IMR-90 (cell line): Measurements from ENCODE around the gene YJEFN3. TPM values are rescaled to one million over a fixed set of nuclear protein-coding genes. Genes with fewer than 3 reads are reported as not detected.

ENCODE experiments used
- ATAC-seq: fragments of 200-7000 bp; cut with Tn5 transposase; 2 replicates; pipeline ENCODE4 v1.9.1; 2020; ENCODE audit warnings: low read depth, mild to moderate bottlenecking, moderate library complexity
- BruUV-seq: library from RNA; stranded (reverse); fragments of 400-500 nt; replicated peaks from 2 replicates; lab custom pipeline; 2021; lab: Mats Ljungman, UMichigan
- CTCF ChIA-PET: fragments of 300-600 bp; formaldehyde crosslinking; extraction: SDS; loops from one replicate; lab custom pipeline; 2021; ENCODE audit warnings: antibody characterized with exemption; lab: Yijun Ruan, JAX
- POLR2A ChIA-PET: fragments of 300-600 bp; sonication (Branson Sonifier 250); formaldehyde crosslinking; loops from one replicate; lab custom pipeline; 2022; ENCODE audit warnings: antibody characterized with exemption; ENCODE audit not compliant: unreplicated experiment; lab: Charles Lee
- DNase-seq: peaks from one replicate; pipeline ENCODE4 v3.0.0; 2013
- H2AFZ ChIP-seq: replicated peaks from 2 replicates; pipeline ENCODE3; 2013; ENCODE audit warnings: low read length, mild to moderate bottlenecking; ENCODE audit not compliant: poor library complexity
- H2AK5ac ChIP-seq: 2 replicates; pipeline ENCODE4 v1.6.1; 2013; ENCODE audit warnings: low read depth, low read length, inconsistent platforms
- H2AK9ac ChIP-seq: replicated peaks from 2 replicates; pipeline ENCODE3; 2013; ENCODE audit warnings: mild to moderate bottlenecking, low read depth, low read length, moderate library complexity; ENCODE audit not compliant: poor library complexity
- H2BK120ac ChIP-seq: 2 replicates; pipeline ENCODE4 v1.6.1; 2013; ENCODE audit warnings: low read depth, low read length, inconsistent platforms
- H2BK15ac ChIP-seq: 3 replicates; pipeline ENCODE4 v1.6.1; 2013; ENCODE audit warnings: low read depth, low read length, inconsistent platforms
- H2BK20ac ChIP-seq: 2 replicates; pipeline ENCODE4 v1.6.1; 2013; ENCODE audit warnings: low read depth, mild to moderate bottlenecking, inconsistent platforms, low read length, moderate library complexity
- H2BK5ac ChIP-seq: 2 replicates; pipeline ENCODE4 v1.6.1; 2013; ENCODE audit warnings: mild to moderate bottlenecking, low read depth, low read length, inconsistent platforms; ENCODE audit not compliant: poor library complexity, severe bottlenecking
- H3K14ac ChIP-seq: replicated peaks from 2 replicates; pipeline ENCODE4 v1.6.1; 2013; ENCODE audit warnings: low read depth, low read length, inconsistent platforms
- H3K18ac ChIP-seq: 2 replicates; pipeline ENCODE4 v1.6.1; 2013; ENCODE audit warnings: low read depth, low read length, control low read depth
- H3K23ac ChIP-seq: 2 replicates; pipeline ENCODE4 v1.6.1; 2013; ENCODE audit warnings: low read depth, low read length, inconsistent platforms
- H3K27ac ChIP-seq: 2 replicates; pipeline ENCODE4 v1.5.1; 2013; ENCODE audit warnings: mild to moderate bottlenecking, control low read depth, low read length; ENCODE audit not compliant: insufficient read depth
- H3K27me3 ChIP-seq: 2 replicates; pipeline ENCODE4 v1.6.1; 2013; ENCODE audit warnings: low read length; ENCODE audit not compliant: control insufficient read depth, insufficient read depth
- H3K36me3 ChIP-seq: 2 replicates; pipeline ENCODE4 v1.6.1; 2013; ENCODE audit warnings: low read length, mixed read lengths; ENCODE audit not compliant: control insufficient read depth, insufficient read depth
- H3K4ac ChIP-seq: 2 replicates; pipeline ENCODE4 v1.6.1; 2013; ENCODE audit warnings: low read depth, low read length, inconsistent platforms
- H3K4me1 ChIP-seq: 2 replicates; pipeline ENCODE4 v1.6.1; 2013; ENCODE audit warnings: low read length, mixed read lengths; ENCODE audit not compliant: control insufficient read depth, insufficient read depth
- H3K4me2 ChIP-seq: 2 replicates; pipeline ENCODE4 v1.6.1; 2013; ENCODE audit warnings: low read depth, mild to moderate bottlenecking, control low read depth, low read length, moderate library complexity
- H3K4me3 ChIP-seq: 2 replicates; pipeline ENCODE4 v1.5.1; 2013; ENCODE audit warnings: low read depth, mild to moderate bottlenecking, control low read depth, low read length, moderate library complexity; ENCODE audit not compliant: insufficient read depth
- H3K56ac ChIP-seq: 2 replicates; pipeline ENCODE4 v1.6.1; 2013; ENCODE audit warnings: low read length, inconsistent platforms; ENCODE audit not compliant: insufficient read depth; ENCODE audit errors: extremely low read depth
- H3K79me1 ChIP-seq, 2 experiments: 2 replicates each; pipeline ENCODE4 v1.6.1; 2013; ENCODE audit warnings: low read length in 2 of 2, inconsistent platforms in 1 of 2, low read depth in 1 of 2
- H3K9ac ChIP-seq: 2 replicates; pipeline ENCODE4 v1.6.1; 2013; ENCODE audit warnings: low read depth, low read length, control low read depth
- H3K9me1 ChIP-seq: 2 replicates; pipeline ENCODE4 v1.6.1; 2013; ENCODE audit warnings: low read length, inconsistent platforms; ENCODE audit not compliant: insufficient read depth
- H3K9me3 ChIP-seq: 2 replicates; pipeline ENCODE4 v1.6.1; 2013; ENCODE audit warnings: low read length; ENCODE audit not compliant: control insufficient read depth, insufficient read depth
- H4K20me1 ChIP-seq: 2 replicates; pipeline ENCODE4 v1.6.1; 2013; ENCODE audit warnings: low read length, inconsistent platforms; ENCODE audit not compliant: insufficient read depth
- H4K5ac ChIP-seq: 2 replicates; pipeline ENCODE4 v1.6.1; 2013; ENCODE audit warnings: mild to moderate bottlenecking, low read depth, low read length, control low read depth
- H4K8ac ChIP-seq, 2 experiments: 2 replicates each; pipeline ENCODE4 v1.6.1; 2013; ENCODE audit warnings: low read depth in 2 of 2, low read length in 2 of 2, control low read depth in 1 of 2, inconsistent platforms in 1 of 2
- H4K91ac ChIP-seq: 2 replicates; pipeline ENCODE4 v1.6.1; 2013; ENCODE audit warnings: low read depth, low read length, inconsistent platforms; ENCODE audit not compliant: insufficient read depth
- CEBPB ChIP-seq: IDR thresholded peaks from 2 replicates; pipeline ENCODE4 v1.6.1; 2012; ENCODE audit warnings: low read depth, low read length, improper control_type of control experiment
- FOS ChIP-seq: fragments of 150-350 bp; IDR thresholded peaks from 2 replicates; pipeline ENCODE4 v1.6.1; 2016; ENCODE audit warnings: low read depth, low read length
- MAZ ChIP-seq: IDR thresholded peaks from 2 replicates; pipeline ENCODE4 v1.6.1; 2012; ENCODE audit warnings: low read depth, mild to moderate bottlenecking, low read length, improper control_type of control experiment, moderate library complexity, borderline replicate concordance
- NFE2L2 ChIP-seq: fragments of 150-350 bp; IDR thresholded peaks from 2 replicates; pipeline ENCODE4 v1.6.1; 2016; ENCODE audit warnings: low read depth, mild to moderate bottlenecking, low read length
- POLR2A ChIP-seq: IDR thresholded peaks from 2 replicates; pipeline ENCODE4 v1.6.1; 2012; ENCODE audit warnings: mild to moderate bottlenecking, low read depth, low read length
- RFX5 ChIP-seq: IDR thresholded peaks from 2 replicates; pipeline ENCODE4 v1.8.0; 2012; ENCODE audit warnings: low read depth, mild to moderate bottlenecking, low read length, moderate library complexity
- SMC3 ChIP-seq: fragments of 150-350 bp; IDR thresholded peaks from 2 replicates; pipeline ENCODE4 v1.6.1; 2016; ENCODE audit warnings: low read depth, mild to moderate bottlenecking, antibody characterized with exemption, low read length, moderate library complexity
- WGBS, 2 experiments: methylation state at CpG; one replicate each; pipeline versions ENCODE4 v1.1.5 to v1.1.7; 2013; ENCODE audit warnings: missing lambda C conversion rate in 2 of 2; ENCODE audit not compliant: insufficient read length in 1 of 2; ENCODE audit errors: extremely low coverage in 2 of 2; 5-methylcytosine and 5-hydroxymethylcytosine counted together
- dilution Hi-C: fragments of 300-500 bp; cut with HindIII; formaldehyde crosslinking; loops from one replicate; pipeline ENCODE4 v1.14.3; 2018; ENCODE audit warnings: low sequenced_read_pairs; ENCODE audit not compliant: unreplicated experiment
- in situ Hi-C: fragments of 300-500 bp; cut with MboI; formaldehyde crosslinking; loops from 3 replicates; pipeline ENCODE4 v1.14.3; 2019; ENCODE audit warnings: low sequenced_read_pairs, inconsistent platforms, mixed read lengths
- intact Hi-C: fragments of 100-400 bp; cut with micrococcal nuclease; formaldehyde crosslinking; loops from 2 replicates; pipeline ENCODE4 v1.10.0; 2022
- polyA plus RNA-seq, 3 experiments: library from polyadenylated mRNA; depleted of rRNA; stranded (reverse); fragments of >200 nt; gene quantifications; 2 replicates each; pipeline ENCODE4 v1.2.3, GENCODE V29; 2012; ENCODE audit warnings: low replicate concordance in 1 of 3
- total RNA-seq: library from RNA; depleted of rRNA; stranded (reverse); fragments of >200 nt; gene quantifications from 2 replicates; pipeline ENCODE4 v1.2.3, GENCODE V29; 2012
- TF ChIP-seq, protein P1 (sequence below): fragments of 150-350 bp; IDR thresholded peaks from 2 replicates; pipeline ENCODE4 v1.6.1; 2017; ENCODE audit warnings: mild to moderate bottlenecking, antibody characterized with exemption, low read length, low read depth

The YJEFN3 gene
- total and polyA plus RNA-seq, 2 of the 4 experiments (the other 2 are of a cell fraction) = 0.72 to 4.0 TPM

GRCh38 chr19:19558055-19558454, 29.3 kb downstream of the YJEFN3 start:
- in situ Hi-C loops = no loop called here

More at GRCh38 chr19:19558055-19558454, 29.3 kb downstream of the YJEFN3 start:
- DNase-seq = no peak
- BruUV-seq = no TSS peak
- dilution Hi-C loops (no loop called here), intact Hi-C loops (no loop called here)
- no peak overlapping the region for H2AK9ac ChIP-seq
- H2BK5ac ChIP-seq = no peak overlapping the region
- H3K9me1 ChIP-seq = no peaks in the 10 kb centered on the region; the same call in 1 of the 2 replicates
- H3K4me1 ChIP-seq = no peaks in the 10 kb centered on the region
- WGBS, 2 experiments = 81% methylated on average over 6 of the region's 15 CpGs; no CpG with 5 or more reads in 1 of the 2 experiments
- no peaks in the 10 kb centered on the region for H3K27me3 ChIP-seq
- H3K4ac ChIP-seq = no peak overlapping the region
- no peak overlapping the region for H3K18ac ChIP-seq
- H3K79me1 ChIP-seq = no peaks in the 10 kb centered on the region
- no peak overlapping the region for H3K4me3 ChIP-seq
- TF ChIP-seq POLR2A (no peak), MAZ (no peak), CEBPB (no peak), NFE2L2 (no peak), RFX5 (no peak), FOS (no peak), SMC3 (no peak)
- TF ChIP-seq, protein P1, sequence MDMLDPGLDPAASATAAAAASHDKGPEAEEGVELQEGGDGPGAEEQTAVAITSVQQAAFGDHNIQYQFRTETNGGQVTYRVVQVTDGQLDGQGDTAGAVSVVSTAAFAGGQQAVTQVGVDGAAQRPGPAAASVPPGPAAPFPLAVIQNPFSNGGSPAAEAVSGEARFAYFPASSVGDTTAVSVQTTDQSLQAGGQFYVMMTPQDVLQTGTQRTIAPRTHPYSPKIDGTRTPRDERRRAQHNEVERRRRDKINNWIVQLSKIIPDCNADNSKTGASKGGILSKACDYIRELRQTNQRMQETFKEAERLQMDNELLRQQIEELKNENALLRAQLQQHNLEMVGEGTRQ = no peak
- no peaks in the 10 kb centered on the region for H3K36me3 ChIP-seq
- H4K5ac ChIP-seq = no peak overlapping the region
- H2BK120ac ChIP-seq = no peak overlapping the region
- ChIA-PET CTCF (no interaction called here), POLR2A (no interaction called here)
- no peak overlapping the region for H3K56ac ChIP-seq
- no peak overlapping the region for H3K14ac ChIP-seq
- H3K9me3 ChIP-seq = no peaks in the 10 kb centered on the region
- H3K4me2 ChIP-seq = no peak overlapping the region
- ATAC-seq = no peak
- no peak overlapping the region for H3K9ac ChIP-seq
- no peak overlapping the region for H2BK20ac ChIP-seq
- H2AK5ac ChIP-seq = no peak overlapping the region
- H2AFZ ChIP-seq = no peak overlapping the region
- no peak overlapping the region for H2BK15ac ChIP-seq
- H4K8ac ChIP-seq = no peak overlapping the region
- no peak overlapping the region for H4K91ac ChIP-seq
- no peak overlapping the region for H3K23ac ChIP-seq
- no peak overlapping the region for H3K27ac ChIP-seq
- H4K20me1 ChIP-seq = no peaks in the 10 kb centered on the region
